HepG2 (cell line): ENCODE measurements around the gene STON1. TPM values are rescaled to one million over a fixed set of nuclear protein-coding genes. Genes with fewer than 3 reads are reported as not detected.

Experiments used
- ATAC-seq: fragments of 200-7000 bp; cut with Tn5 transposase; 3 replicates; pipeline ENCODE4 v1.9.1; 2020; ENCODE audit warnings: mild to moderate bottlenecking, moderate library complexity
- BruUV-seq: library from RNA; stranded (reverse); fragments of 400-500 nt; replicated peaks from 2 replicates; lab custom pipeline; 2021; lab: Mats Ljungman, UMichigan
- CTCF ChIA-PET: fragments of 300-600 bp; formaldehyde crosslinking; extraction: SDS; loops from one replicate; lab custom pipeline; 2021; ENCODE audit warnings: low total read pairs, inconsistent platforms, low intra/inter-chr PET ratio; lab: Yijun Ruan, JAX
- POLR2A ChIA-PET: fragments of 350-600 bp; sonication (Branson Sonifier 250); formaldehyde crosslinking; loops from one replicate; lab custom pipeline; 2020; ENCODE audit warnings: antibody characterized with exemption, inconsistent platforms; lab: Yijun Ruan, JAX
- DNase-seq: peaks from one replicate; pipeline ENCODE4 v3.0.0-alpha.2; 2015; ENCODE audit warnings: low spot score
- FAIRE-seq: peaks from 3 replicates; lab custom pipeline; 2011; peaks lifted over from hg19 to GRCh38; lab: Jason Lieb, UNC
- H2AFZ ChIP-seq: one replicate; pipeline ENCODE4 v1.6.1; 2011; ENCODE audit warnings: low read length, inconsistent platforms
- H3K27ac ChIP-seq: fragments of 300-600 bp; 3 replicates; pipeline ENCODE4 v1.8.0; 2011; ENCODE audit warnings: mixed run types, mild to moderate bottlenecking, mixed read lengths, low read length, inconsistent platforms; ENCODE audit not compliant: insufficient read depth; ENCODE audit errors: extremely low read length
- H3K27me3 ChIP-seq, 2 experiments: fragments of 200-600 bp in 1 of 2; 2 replicates in 1 of 2; 3 replicates in 1 of 2; pipeline versions ENCODE4 v1.6.0 to v1.8.0; 2011; ENCODE audit warnings: low read length in 2 of 2, mild to moderate bottlenecking in 2 of 2, moderate library complexity in 2 of 2, inconsistent platforms in 1 of 2; ENCODE audit not compliant: insufficient read depth in 2 of 2, control insufficient read depth in 1 of 2
- H3K36me3 ChIP-seq, 2 experiments: fragments of 200-600 bp in 1 of 2; replicated peaks in 1 of 2; 2 replicates in 1 of 2; 3 replicates in 1 of 2; pipeline versions ENCODE4 v1.5.1 to v1.8.0; 2011; ENCODE audit warnings: low read length in 2 of 2, inconsistent platforms in 1 of 2; ENCODE audit not compliant: insufficient read depth in 2 of 2, control insufficient read depth in 1 of 2
- H3K4me1 ChIP-seq: 2 replicates; pipeline ENCODE4 v1.5.1; 2012; ENCODE audit warnings: low read length, inconsistent platforms; ENCODE audit not compliant: insufficient read depth
- H3K4me2 ChIP-seq: 2 replicates; pipeline ENCODE4 v1.6.0; 2011; ENCODE audit warnings: low read depth, low read length, inconsistent platforms
- H3K4me3 ChIP-seq, 3 experiments: fragments of 200-600 bp in 1 of 3; sonication (generic), shearing (Covaris generic) in 1 of 3; replicated peaks in 1 of 3; 2 replicates each; pipeline ENCODE4 v1.5.1; 2011 to 2016; ENCODE audit warnings: low read length in 3 of 3, inconsistent platforms in 2 of 3, low read depth in 2 of 3, mild to moderate bottlenecking in 2 of 3, control low read depth in 1 of 3, mixed read lengths in 1 of 3; ENCODE audit not compliant: insufficient read depth in 1 of 3
- H3K79me2 ChIP-seq: one replicate; pipeline ENCODE4 v1.6.1; 2011; ENCODE audit warnings: low read length, inconsistent platforms; ENCODE audit not compliant: insufficient read depth
- H3K9ac ChIP-seq: 2 replicates; pipeline ENCODE4 v1.6.0; 2011; ENCODE audit warnings: mild to moderate bottlenecking, low read depth, low read length, inconsistent platforms; ENCODE audit not compliant: insufficient read depth
- H3K9me3 ChIP-seq: 2 replicates; pipeline ENCODE4 v1.5.1; 2012; ENCODE audit warnings: mild to moderate bottlenecking, low read length
- H4K20me1 ChIP-seq: 2 replicates; pipeline ENCODE4 v1.6.0; 2011; ENCODE audit warnings: inconsistent platforms, mild to moderate bottlenecking, low read length, moderate library complexity; ENCODE audit not compliant: insufficient read depth
- ARNT ChIP-seq: fragments of 450-650 bp; IDR thresholded peaks from 2 replicates; pipeline ENCODE4 v1.6.1; 2017
- BATF2 ChIP-seq: sonication (generic); formaldehyde crosslinking; IDR thresholded peaks from 2 replicates; pipeline ENCODE4 v1.8.0; 2022; ENCODE audit warnings: mild to moderate bottlenecking, missing genetic modification reagents, moderate library complexity
- HDAC6 ChIP-seq: fragments of 200-600 bp; sonication (generic); IDR thresholded peaks from 2 replicates; pipeline ENCODE4 v1.7.0; 2017; ENCODE audit warnings: mild to moderate bottlenecking, antibody characterized with exemption, low read length, low read depth
- MAX ChIP-seq: IDR thresholded peaks from 2 replicates; pipeline ENCODE4 v1.6.1; 2012; ENCODE audit warnings: inconsistent platforms
- MIER3 ChIP-seq: IDR thresholded peaks from 2 replicates; pipeline ENCODE4 v1.6.1; 2016; ENCODE audit warnings: missing compliant biosample characterization, borderline replicate concordance
- MTERF4 ChIP-seq: sonication (generic); formaldehyde crosslinking; IDR thresholded peaks from 2 replicates; pipeline ENCODE4 v1.8.0; 2023; ENCODE audit warnings: mild to moderate bottlenecking, missing genetic modification reagents
- PHF21A ChIP-seq: sonication (generic); formaldehyde crosslinking; IDR thresholded peaks from 2 replicates; pipeline ENCODE4 v1.5.0; 2020; ENCODE audit warnings: mild to moderate bottlenecking, missing genetic modification reagents
- SOX13 ChIP-seq, 3 experiments: fragments of 450-650 bp in 1 of 3; sonication (generic) in 1 of 3; formaldehyde crosslinking in 1 of 3; IDR thresholded peaks in 2 of 3; conservative IDR thresholded peaks in 1 of 3; 2 replicates each; pipeline versions ENCODE4 v1.5.0 to v1.6.1; 2016 to 2020; ENCODE audit warnings: antibody characterized with exemption in 1 of 3, mild to moderate bottlenecking in 1 of 3, missing compliant biosample characterization in 1 of 3, missing genetic modification reagents in 1 of 3, moderate library complexity in 1 of 3
- ZNF224 ChIP-seq: sonication (generic); formaldehyde crosslinking; IDR thresholded peaks from 2 replicates; pipeline ENCODE4 v1.5.0; 2020; ENCODE audit warnings: mild to moderate bottlenecking, missing genetic modification reagents
- ZSCAN9 ChIP-seq: IDR thresholded peaks from 2 replicates; pipeline ENCODE4 v1.6.1; 2016; ENCODE audit warnings: borderline replicate concordance
- ZZZ3 ChIP-seq: sonication (generic); formaldehyde crosslinking; IDR thresholded peaks from 2 replicates; pipeline ENCODE4 v1.4.0; 2020; ENCODE audit warnings: missing genetic modification reagents, mild to moderate bottlenecking, borderline replicate concordance
- WGBS: methylation state at CpG from one replicate; pipeline ENCODE4 v1.1.6; 2017; ENCODE audit warnings: low lambda C conversion rate; 5-methylcytosine and 5-hydroxymethylcytosine counted together
- in situ Hi-C: cut with HindIII; loops from 2 replicates; pipeline ENCODE4 v1.10.0; 2017; ENCODE audit warnings: low pct_unique_long_range_greater_than_20kb; ENCODE audit not compliant: extremely low pct_ligation_motif_present
- intact Hi-C: fragments of 100-400 bp; cut with micrococcal nuclease; formaldehyde crosslinking; loops from one replicate; pipeline ENCODE4 v1.10.0; 2022; ENCODE audit not compliant: unreplicated experiment
- polyA plus RNA-seq, 8 experiments: library from polyadenylated mRNA; depleted of rRNA in 3 of 8; stranded (reverse) in 7 of 8; unstranded in 1 of 8; fragments of >200 nt; fragmentation: Illumina TruSeq in 4 of 8; extraction: Trizol in 4 of 8; gene quantifications; 2 replicates each; pipeline versions ENCODE4 v1.2.1 to v1.2.3, GENCODE V29; 2011 to 2016; ENCODE audit warnings: low read depth in 4 of 8, missing spikeins in 1 of 8, mixed read lengths in 1 of 8; ENCODE audit not compliant: insufficient read depth in 1 of 8
- total RNA-seq, 5 experiments: library from RNA; depleted of rRNA; stranded (reverse); fragments of >200 nt; fragmentation: Illumina TruSeq; extraction: Trizol; gene quantifications; 2 replicates each; pipeline ENCODE4 v1.2.3, GENCODE V29; 2016; ENCODE audit warnings: low read depth in 1 of 5

STON1 gene
- total and polyA plus RNA-seq, 2 of the 13 experiments (the other 11 are each of a cell fraction or from before 2014, with no cell fraction given): 0.09 to 0.28 TPM

- no peak for FAIRE-seq
Measured at GRCh38 chr2:48549972-48550371, 20.0 kb downstream of the STON1 start.

GRCh38 chr2:48551548-48551947, 21.6 kb downstream of the STON1 start:
- H2AFZ ChIP-seq: no peak overlapping the region

More at GRCh38 chr2:48549972-48550371, 20.0 kb downstream of the STON1 start:
- TF ChIP-seq ZNF224 (CRISPR knock-in tag): no peak
- TF ChIP-seq MTERF4 (CRISPR knock-in tag): no peak
- TF ChIP-seq MAX: no peak
- TF ChIP-seq SOX13 (IDR thresholded peaks at IDR 0.05): no peak
- no peak for TF ChIP-seq SOX13 (CRISPR knock-in tag; conservative IDR thresholded peaks at IDR 0.05 in 1 of 2, IDR thresholded peaks at IDR 0.05 in 1 of 2)
- TF ChIP-seq ZSCAN9 (CRISPR knock-in tag): no peak
- in situ Hi-C loops: no loop called here
- Histone ChIP-seq H3K27ac (no peak overlapping the region), H3K4me3 (no peak overlapping the region), H3K4me1 (peaks cover 23% of the 10 kb centered on the region), H3K36me3 (no peaks in the 10 kb centered on the region), H2AFZ (no peak overlapping the region), H3K9me3 (no peaks in the 10 kb centered on the region), H4K20me1 (no peaks in the 10 kb centered on the region), H3K27me3 (peaks cover 2 to 3% of the 10 kb centered on the region in 2 experiments; a peak in 1 of 5 replicates), H3K79me2 (no peaks in the 10 kb centered on the region), H3K4me2 (no peak overlapping the region), H3K9ac (no peak overlapping the region)
- 96% methylated on average over 3 of the region's 3 CpGs for WGBS
- ChIA-PET POLR2A (no interaction called here), CTCF (no interaction called here)
- DNase-seq (no peak), ATAC-seq (no peak)
- BruUV-seq: no TSS peak
- intact Hi-C loops: no loop called here

More at GRCh38 chr2:48551548-48551947, 21.6 kb downstream of the STON1 start:
- Histone ChIP-seq H3K27ac (no peak overlapping the region), H3K9ac (no peak overlapping the region), H3K4me3 (no peak overlapping the region), H3K27me3 (peaks cover 2 to 3% of the 10 kb centered on the region in 2 experiments; a peak in 1 of 5 replicates), H4K20me1 (no peaks in the 10 kb centered on the region), H3K9me3 (no peaks in the 10 kb centered on the region), H3K4me1 (peaks cover 23% of the 10 kb centered on the region), H3K36me3 (no peaks in the 10 kb centered on the region), H3K79me2 (no peaks in the 10 kb centered on the region), H3K4me2 (no peak overlapping the region)
- no peak for FAIRE-seq
- ChIA-PET CTCF (no interaction called here), POLR2A (no interaction called here)
- no peak for ATAC-seq
- DNase-seq: no peak
- WGBS: 34% methylated on average over 4 of the region's 4 CpGs
- no TSS peak for BruUV-seq
- in situ Hi-C loops: no loop called here
- intact Hi-C loops: no loop called here
- TF ChIP-seq MIER3: no peak
- TF ChIP-seq PHF21A: no peak
- no peak for TF ChIP-seq BATF2 (CRISPR knock-in tag)
- no peak for TF ChIP-seq ARNT
- TF ChIP-seq HDAC6: no peak
- no peak for TF ChIP-seq ZZZ3
